ENCODE measurements around the gene GCKR. TPM values are rescaled to one million over a fixed set of nuclear protein-coding genes. Genes with fewer than 3 reads are reported as not detected.
A peak's percentile ranks its signal among the peaks of the same experiment; 100 is the strongest.

Gene GCKR
- polyA plus RNA-seq, 1 of the 3 experiments (the other 2 are of a cell fraction) = 0.18 TPM

GRCh38 chr2:27493948-27494283 lies 2.7 kb upstream of the GCKR start:
- no peaks in the 10 kb centered on the region for H4K20me1 ChIP-seq (ENCODE audit: insufficient read depth)
- no peak overlapping the region for H2AFZ ChIP-seq (ENCODE audit: low read depth)
- H3F3A ChIP-seq (replicated peaks; ENCODE audit: insufficient read depth) = peaks cover 10% of the 10 kb centered on the region
- H3K79me2 ChIP-seq (ENCODE audit: insufficient read depth) = no peaks in the 10 kb centered on the region
- CTCF ChIA-PET = interaction anchor here (0.8 to 2.6 kb wide), 2 partner anchors 190 to 191 kb away, joined by 4 to 13 read pairs; no protein-coding TSS in a partner anchor
- POLR2A ChIA-PET = interaction anchor here (1.5 kb wide), 1 partner anchor 84 kb away, joined by 6 read pairs; the partner anchor contains the start of gene PPM1G
- H3K4me1 ChIP-seq (ENCODE audit: control insufficient read depth in 1 of 2, insufficient read depth in 2 of 2, low read depth in 1 of 2, low read length in 1 of 2) = peaks cover 7 to 18% of the 10 kb centered on the region in 2 experiments
- no peaks in the 10 kb centered on the region for H3K9me2 ChIP-seq
- H3K9me3 ChIP-seq = no peaks in the 10 kb centered on the region
- peaks cover 0 to 8% of the 10 kb centered on the region in 2 experiments for H3K36me3 ChIP-seq (replicated peaks in 1 of 2; ENCODE audit: control insufficient read depth in 1 of 2, insufficient read depth in 2 of 2, low read length in 1 of 2)
- no peak overlapping the region for H3K9ac ChIP-seq
- H3K27me3 ChIP-seq (ENCODE audit: insufficient read depth) = no peaks in the 10 kb centered on the region
- TF ChIP-seq YY1 (IDR thresholded peaks at IDR 0.05; ENCODE audit: low read depth) (no peak), ELF1 (IDR thresholded peaks at IDR 0.05) (no peak), FOSL2 (IDR thresholded peaks at IDR 0.05; ENCODE audit: borderline replicate concordance, low read depth) (no peak), EP300 (IDR thresholded peaks at IDR 0.05; ENCODE audit: borderline replicate concordance in 1 of 2, low read depth in 1 of 2, low read length in 1 of 2) (no peak), SIN3A (IDR thresholded peaks at IDR 0.05; ENCODE audit: borderline replicate concordance, low read depth, low read length) (no peak), JUND (IDR thresholded peaks at IDR 0.05) (no peak), TAF1 (IDR thresholded peaks at IDR 0.05; ENCODE audit: borderline replicate concordance, low read depth, low read length) (no peak), NFIC (IDR thresholded peaks at IDR 0.05; ENCODE audit: borderline replicate concordance) (no peak), RAD21 (IDR thresholded peaks at IDR 0.05; ENCODE audit: low read length) (no peak), RFX5 (IDR thresholded peaks at IDR 0.05; ENCODE audit: low read length) (no peak), TCF12 (IDR thresholded peaks at IDR 0.05) (no peak), ZBTB33 (IDR thresholded peaks at IDR 0.05; ENCODE audit: borderline replicate concordance, low read depth) (no peak), MAX (IDR thresholded peaks at IDR 0.05; ENCODE audit: low read depth) (no peak), MXI1 (IDR thresholded peaks at IDR 0.05; ENCODE audit: low read depth, low read length) (no peak), GATA2 (CRISPR knock-in tag; IDR thresholded peaks at IDR 0.05) (no peak)
- peak overlapping the region in 1 of 2 experiments; percentile 85; a peak in 3 of 4 replicates for H3K4me3 ChIP-seq (ENCODE audit: low read depth in 2 of 2, low read length in 1 of 2)
- DNase-seq = peak; percentile 31
- WGBS (ENCODE audit: low lambda C conversion rate) = 95% methylated on average over 11 of the region's 13 CpGs
- peak overlapping the region; percentile 94 for H3K4me2 ChIP-seq
- H3K27ac ChIP-seq (ENCODE audit: low read depth in 2 of 2, low read length in 1 of 2) = no peak overlapping the region

- TF ChIP-seq MEF2A (IDR thresholded peaks at IDR 0.05; ENCODE audit: borderline replicate concordance, low read depth) (no peak), POLR2AphosphoS5 (IDR thresholded peaks at IDR 0.05; ENCODE audit: low read depth, low read length) (no peak), CTCF (IDR thresholded peaks at IDR 0.05) (peak; percentile 19), CHD2 (IDR thresholded peaks at IDR 0.05; ENCODE audit: low read length, partially characterized antibody) (no peak), USF2 (IDR thresholded peaks at IDR 0.05; ENCODE audit: borderline replicate concordance, low read depth, low read length) (no peak), GABPA (IDR thresholded peaks at IDR 0.05; ENCODE audit: low read depth) (no peak), RCOR1 (IDR thresholded peaks at IDR 0.05; ENCODE audit: low read length) (no peak), SMC3 (IDR thresholded peaks at IDR 0.05; ENCODE audit: low read depth, low read length) (no peak)
- Histone ChIP-seq H4K20me1 (ENCODE audit: insufficient read depth) (no peaks in the 10 kb centered on the region), H3K27ac (ENCODE audit: low read depth in 2 of 2, low read length in 1 of 2) (peak overlapping the region in 1 of 2 experiments; percentile 8; a peak in 1 of 4 replicates), H3K79me2 (ENCODE audit: insufficient read depth) (no peaks in the 10 kb centered on the region), H3K27me3 (ENCODE audit: insufficient read depth) (no peaks in the 10 kb centered on the region), H2AFZ (ENCODE audit: low read depth) (peak overlapping the region; percentile 100), H3K9ac (peak overlapping the region; percentile 81), H3K4me2 (peak overlapping the region; percentile 94), H3K9me2 (no peaks in the 10 kb centered on the region), H3K4me3 (ENCODE audit: low read depth in 2 of 2, low read length in 1 of 2) (peak overlapping the region; percentile 81 to 85), H3K4me1 (ENCODE audit: control insufficient read depth in 1 of 2, insufficient read depth in 2 of 2, low read depth in 1 of 2, low read length in 1 of 2) (peaks cover 7 to 13% of the 10 kb centered on the region in 2 experiments), H3K36me3 (replicated peaks in 1 of 2; ENCODE audit: control insufficient read depth in 1 of 2, insufficient read depth in 2 of 2, low read length in 1 of 2) (peaks cover 0 to 8% of the 10 kb centered on the region in 2 experiments), H3K9me3 (no peaks in the 10 kb centered on the region), H3F3A (replicated peaks; ENCODE audit: insufficient read depth) (peaks cover 10% of the 10 kb centered on the region)
- CTCF ChIA-PET = interaction anchor here (0.8 to 2.6 kb wide), 5 partner anchors 10 to 191 kb away, joined by 3 to 13 read pairs (median 4); no protein-coding TSS in a partner anchor
- POLR2A ChIA-PET = interaction anchor here (1.0 to 1.5 kb wide), 3 partner anchors 85 to 422 kb away, joined by 3 to 6 read pairs (median 4); partner anchors contain the start of genes CCDC121, GPN1 and PPM1G
- WGBS (ENCODE audit: low lambda C conversion rate) = 50% methylated on average over 21 of the region's 35 CpGs
- no peak for DNase-seq
Measured at GRCh38 chr2:27494284-27494943, 2.2 kb upstream of the GCKR start.
